ENCODE measurements around the gene FAR1.
A peak's percentile ranks its signal among the peaks of the same experiment; 100 is the strongest.

Gene FAR1

GRCh38 chr11:13681446-13681845 lies 13.0 kb downstream of the FAR1 start:
- DNase-seq (ENCODE audit: low read depth in 2 of 2) = no peak
- no peak for TF ChIP-seq CTCF (IDR thresholded peaks at IDR 0.05; ENCODE audit: low read depth, low read length)
- no peak overlapping the region for H3K4me3 ChIP-seq (replicated peaks in 1 of 2; ENCODE audit: low read depth in 2 of 2, low read length in 2 of 2)

GRCh38 chr11:13682212-13682611 lies 13.7 kb downstream of the FAR1 start:
- no peak for DNase-seq (ENCODE audit: low read depth in 2 of 2)
- no peak overlapping the region for H3K4me3 ChIP-seq (replicated peaks in 1 of 2; ENCODE audit: low read depth in 2 of 2, low read length in 2 of 2)
- TF ChIP-seq CTCF (IDR thresholded peaks at IDR 0.05; ENCODE audit: low read depth, low read length) = no peak

- no peak for TF ChIP-seq CTCF (IDR thresholded peaks at IDR 0.05; ENCODE audit: low read depth, low read length)
- DNase-seq (ENCODE audit: low read depth in 2 of 2) = peak; percentile 49 to 51
- no peak overlapping the region for H3K4me3 ChIP-seq (replicated peaks in 1 of 2; ENCODE audit: low read depth in 2 of 2, low read length in 2 of 2)
Observed at GRCh38 chr11:13685461-13686108, 17.1 kb downstream of the FAR1 start.

GRCh38 chr11:13686776-13687175 lies 18.3 kb downstream of the FAR1 start:
- TF ChIP-seq CTCF (IDR thresholded peaks at IDR 0.05; ENCODE audit: low read depth, low read length) = no peak
- no peak overlapping the region for H3K4me3 ChIP-seq (replicated peaks in 1 of 2; ENCODE audit: low read depth in 2 of 2, low read length in 2 of 2)
- DNase-seq (ENCODE audit: low read depth in 2 of 2) = no peak

GRCh38 chr11:13687271-13687670 lies 18.8 kb downstream of the FAR1 start:
- no peak for TF ChIP-seq CTCF (IDR thresholded peaks at IDR 0.05; ENCODE audit: low read depth, low read length)
- no peak overlapping the region for H3K4me3 ChIP-seq (replicated peaks in 1 of 2; ENCODE audit: low read depth in 2 of 2, low read length in 2 of 2)
- peak in 1 of 2 donors; percentile 38 for DNase-seq (ENCODE audit: low read depth in 2 of 2)

- no peak for TF ChIP-seq CTCF (IDR thresholded peaks at IDR 0.05; ENCODE audit: low read depth, low read length)
- no peak overlapping the region for H3K4me3 ChIP-seq (replicated peaks in 1 of 2; ENCODE audit: low read depth in 2 of 2, low read length in 2 of 2)
- peak; percentile 23 to 36 for DNase-seq (ENCODE audit: low read depth in 2 of 2)
Observed at GRCh38 chr11:13691286-13691899, 22.9 kb downstream of the FAR1 start.
